IMR-90 (cell line): Measurements from ENCODE around the gene CCDC146. TPM values are rescaled to one million over a fixed set of nuclear protein-coding genes. Genes with fewer than 3 reads are reported as not detected.

Experiments
- ATAC-seq: fragments of 200-7000 bp; cut with Tn5 transposase; 2 replicates; pipeline ENCODE4 v1.9.1; 2020; ENCODE audit warnings: low read depth, mild to moderate bottlenecking, moderate library complexity
- BruUV-seq: library from RNA; stranded (reverse); fragments of 400-500 nt; replicated peaks from 2 replicates; lab custom pipeline; 2021; lab: Mats Ljungman, UMichigan
- CTCF ChIA-PET: fragments of 300-600 bp; formaldehyde crosslinking; extraction: SDS; loops from one replicate; lab custom pipeline; 2021; ENCODE audit warnings: antibody characterized with exemption; lab: Yijun Ruan, JAX
- POLR2A ChIA-PET: fragments of 300-600 bp; sonication (Branson Sonifier 250); formaldehyde crosslinking; loops from one replicate; lab custom pipeline; 2022; ENCODE audit warnings: antibody characterized with exemption; ENCODE audit not compliant: unreplicated experiment; lab: Charles Lee
- DNase-seq: peaks from one replicate; pipeline ENCODE4 v3.0.0; 2013
- H2AFZ ChIP-seq: replicated peaks from 2 replicates; pipeline ENCODE3; 2013; ENCODE audit warnings: low read length, mild to moderate bottlenecking; ENCODE audit not compliant: poor library complexity
- H2AK5ac ChIP-seq: 2 replicates; pipeline ENCODE4 v1.6.1; 2013; ENCODE audit warnings: low read depth, low read length, inconsistent platforms
- H2AK9ac ChIP-seq: replicated peaks from 2 replicates; pipeline ENCODE3; 2013; ENCODE audit warnings: mild to moderate bottlenecking, low read depth, low read length, moderate library complexity; ENCODE audit not compliant: poor library complexity
- H2BK120ac ChIP-seq: 2 replicates; pipeline ENCODE4 v1.6.1; 2013; ENCODE audit warnings: low read depth, low read length, inconsistent platforms
- H2BK15ac ChIP-seq: 3 replicates; pipeline ENCODE4 v1.6.1; 2013; ENCODE audit warnings: low read depth, low read length, inconsistent platforms
- H2BK20ac ChIP-seq: 2 replicates; pipeline ENCODE4 v1.6.1; 2013; ENCODE audit warnings: low read depth, mild to moderate bottlenecking, inconsistent platforms, low read length, moderate library complexity
- H2BK5ac ChIP-seq: 2 replicates; pipeline ENCODE4 v1.6.1; 2013; ENCODE audit warnings: mild to moderate bottlenecking, low read depth, low read length, inconsistent platforms; ENCODE audit not compliant: poor library complexity, severe bottlenecking
- H3K14ac ChIP-seq: replicated peaks from 2 replicates; pipeline ENCODE4 v1.6.1; 2013; ENCODE audit warnings: low read depth, low read length, inconsistent platforms
- H3K18ac ChIP-seq: 2 replicates; pipeline ENCODE4 v1.6.1; 2013; ENCODE audit warnings: low read depth, low read length, control low read depth
- H3K23ac ChIP-seq: 2 replicates; pipeline ENCODE4 v1.6.1; 2013; ENCODE audit warnings: low read depth, low read length, inconsistent platforms
- H3K27ac ChIP-seq: 2 replicates; pipeline ENCODE4 v1.5.1; 2013; ENCODE audit warnings: mild to moderate bottlenecking, control low read depth, low read length; ENCODE audit not compliant: insufficient read depth
- H3K27me3 ChIP-seq: 2 replicates; pipeline ENCODE4 v1.6.1; 2013; ENCODE audit warnings: low read length; ENCODE audit not compliant: control insufficient read depth, insufficient read depth
- H3K36me3 ChIP-seq: 2 replicates; pipeline ENCODE4 v1.6.1; 2013; ENCODE audit warnings: low read length, mixed read lengths; ENCODE audit not compliant: control insufficient read depth, insufficient read depth
- H3K4ac ChIP-seq: 2 replicates; pipeline ENCODE4 v1.6.1; 2013; ENCODE audit warnings: low read depth, low read length, inconsistent platforms
- H3K4me1 ChIP-seq: 2 replicates; pipeline ENCODE4 v1.6.1; 2013; ENCODE audit warnings: low read length, mixed read lengths; ENCODE audit not compliant: control insufficient read depth, insufficient read depth
- H3K4me2 ChIP-seq: 2 replicates; pipeline ENCODE4 v1.6.1; 2013; ENCODE audit warnings: low read depth, mild to moderate bottlenecking, control low read depth, low read length, moderate library complexity
- H3K4me3 ChIP-seq: 2 replicates; pipeline ENCODE4 v1.5.1; 2013; ENCODE audit warnings: low read depth, mild to moderate bottlenecking, control low read depth, low read length, moderate library complexity; ENCODE audit not compliant: insufficient read depth
- H3K56ac ChIP-seq: 2 replicates; pipeline ENCODE4 v1.6.1; 2013; ENCODE audit warnings: low read length, inconsistent platforms; ENCODE audit not compliant: insufficient read depth; ENCODE audit errors: extremely low read depth
- H3K79me1 ChIP-seq, 2 experiments: 2 replicates each; pipeline ENCODE4 v1.6.1; 2013; ENCODE audit warnings: low read length in 2 of 2, inconsistent platforms in 1 of 2, low read depth in 1 of 2
- H3K9ac ChIP-seq: 2 replicates; pipeline ENCODE4 v1.6.1; 2013; ENCODE audit warnings: low read depth, low read length, control low read depth
- H3K9me1 ChIP-seq: 2 replicates; pipeline ENCODE4 v1.6.1; 2013; ENCODE audit warnings: low read length, inconsistent platforms; ENCODE audit not compliant: insufficient read depth
- H3K9me3 ChIP-seq: 2 replicates; pipeline ENCODE4 v1.6.1; 2013; ENCODE audit warnings: low read length; ENCODE audit not compliant: control insufficient read depth, insufficient read depth
- H4K20me1 ChIP-seq: 2 replicates; pipeline ENCODE4 v1.6.1; 2013; ENCODE audit warnings: low read length, inconsistent platforms; ENCODE audit not compliant: insufficient read depth
- H4K5ac ChIP-seq: 2 replicates; pipeline ENCODE4 v1.6.1; 2013; ENCODE audit warnings: mild to moderate bottlenecking, low read depth, low read length, control low read depth
- H4K8ac ChIP-seq, 2 experiments: 2 replicates each; pipeline ENCODE4 v1.6.1; 2013; ENCODE audit warnings: low read depth in 2 of 2, low read length in 2 of 2, control low read depth in 1 of 2, inconsistent platforms in 1 of 2
- H4K91ac ChIP-seq: 2 replicates; pipeline ENCODE4 v1.6.1; 2013; ENCODE audit warnings: low read depth, low read length, inconsistent platforms; ENCODE audit not compliant: insufficient read depth
- CEBPB ChIP-seq: IDR thresholded peaks from 2 replicates; pipeline ENCODE4 v1.6.1; 2012; ENCODE audit warnings: low read depth, low read length, improper control_type of control experiment
- MAFK ChIP-seq: IDR thresholded peaks from 2 replicates; pipeline ENCODE4 v1.6.1; 2012; ENCODE audit warnings: low read depth, low read length, improper control_type of control experiment
- WGBS, 2 experiments: methylation state at CpG; one replicate each; pipeline versions ENCODE4 v1.1.5 to v1.1.7; 2013; ENCODE audit warnings: missing lambda C conversion rate in 2 of 2; ENCODE audit not compliant: insufficient read length in 1 of 2; ENCODE audit errors: extremely low coverage in 2 of 2; 5-methylcytosine and 5-hydroxymethylcytosine counted together
- dilution Hi-C: fragments of 300-500 bp; cut with HindIII; formaldehyde crosslinking; loops from one replicate; pipeline ENCODE4 v1.14.3; 2018; ENCODE audit warnings: low sequenced_read_pairs; ENCODE audit not compliant: unreplicated experiment
- in situ Hi-C: fragments of 300-500 bp; cut with MboI; formaldehyde crosslinking; loops from 3 replicates; pipeline ENCODE4 v1.14.3; 2019; ENCODE audit warnings: low sequenced_read_pairs, inconsistent platforms, mixed read lengths
- intact Hi-C: fragments of 100-400 bp; cut with micrococcal nuclease; formaldehyde crosslinking; loops from 2 replicates; pipeline ENCODE4 v1.10.0; 2022
- polyA plus RNA-seq, 3 experiments: library from polyadenylated mRNA; depleted of rRNA; stranded (reverse); fragments of >200 nt; gene quantifications; 2 replicates each; pipeline ENCODE4 v1.2.3, GENCODE V29; 2012; ENCODE audit warnings: low replicate concordance in 1 of 3
- total RNA-seq: library from RNA; depleted of rRNA; stranded (reverse); fragments of >200 nt; gene quantifications from 2 replicates; pipeline ENCODE4 v1.2.3, GENCODE V29; 2012

The CCDC146 gene
- total and polyA plus RNA-seq, 2 of the 4 experiments (the other 2 are of a cell fraction), result 0.54 to 1.7 TPM

GRCh38 chr7:77235276-77235675 is 112.9 kb downstream of the CCDC146 start:
- WGBS, 2 experiments, result no CpG with 5 or more reads among the region's 2 CpGs
- H2BK120ac ChIP-seq, result no peak overlapping the region
- 0 out of 2 replicates have a peak overlapping the region, but pooled peaks have one; percentile 4 for H3K14ac ChIP-seq
- H3K79me1 ChIP-seq, result no peaks in the 10 kb centered on the region
- no TSS peak for BruUV-seq
- no peaks in the 10 kb centered on the region; the same call in 1 of the 2 replicates for H3K36me3 ChIP-seq
- peak overlapping the region in 1 of 2 experiments; percentile 51; a peak in 1 of 4 replicates for H4K8ac ChIP-seq
- no peak overlapping the region for H3K18ac ChIP-seq
- in situ Hi-C loops, result no loop called here
- H3K9me3 ChIP-seq, result no peaks in the 10 kb centered on the region
- POLR2A ChIA-PET, result no interaction called here
- no peaks in the 10 kb centered on the region for H4K20me1 ChIP-seq
- no peaks in the 10 kb centered on the region for H3K27me3 ChIP-seq
- TF ChIP-seq MAFK (no peak), CEBPB (peak; percentile 75)
- DNase-seq (peak; percentile 77), ATAC-seq (peak; percentile 76)
- peaks cover 8% of the 10 kb centered on the region; the same call in 1 of the 2 replicates for H3K9me1 ChIP-seq
- H4K91ac ChIP-seq, result no peak overlapping the region
- CTCF ChIA-PET, result no interaction called here
- intact Hi-C loops, result loop anchor here (5.0 kb wide), 1 partner anchor 38 kb away; the partner anchor contains the start of gene FGL2
- H3K4ac ChIP-seq, result no peak overlapping the region
- no peak overlapping the region for H3K4me3 ChIP-seq
- no peak overlapping the region for H3K27ac ChIP-seq
- no peak overlapping the region for H2AK9ac ChIP-seq
- H3K4me2 ChIP-seq, result no peak overlapping the region
- H2AK5ac ChIP-seq, result no peak overlapping the region
- no peak overlapping the region for H2AFZ ChIP-seq
- H2BK15ac ChIP-seq, result peak overlapping the region; percentile 20; the same call in 1 of the 3 replicates
- no peak overlapping the region for H3K9ac ChIP-seq
- no peak overlapping the region; the same call in 1 of the 2 replicates for H2BK20ac ChIP-seq
- peak overlapping the region; percentile 53 for H2BK5ac ChIP-seq
- dilution Hi-C loops, result no loop called here
- H4K5ac ChIP-seq, result no peak overlapping the region
- no peak overlapping the region for H3K56ac ChIP-seq
- no peak overlapping the region for H3K23ac ChIP-seq
- H3K4me1 ChIP-seq, result peaks cover 11% of the 10 kb centered on the region
